GM18519 (cell line): Measurements from ENCODE around the gene HMG20A.

Experiments used
- ATAC-seq: cut with Tn5 transposase; IDR thresholded peaks from one replicate; pipeline ENCODE4 v1.9.1; 2021; ENCODE audit warnings: mild to moderate bottlenecking, moderate library complexity; ENCODE audit not compliant: unreplicated experiment, low FRiP score

Gene HMG20A

DNA sequence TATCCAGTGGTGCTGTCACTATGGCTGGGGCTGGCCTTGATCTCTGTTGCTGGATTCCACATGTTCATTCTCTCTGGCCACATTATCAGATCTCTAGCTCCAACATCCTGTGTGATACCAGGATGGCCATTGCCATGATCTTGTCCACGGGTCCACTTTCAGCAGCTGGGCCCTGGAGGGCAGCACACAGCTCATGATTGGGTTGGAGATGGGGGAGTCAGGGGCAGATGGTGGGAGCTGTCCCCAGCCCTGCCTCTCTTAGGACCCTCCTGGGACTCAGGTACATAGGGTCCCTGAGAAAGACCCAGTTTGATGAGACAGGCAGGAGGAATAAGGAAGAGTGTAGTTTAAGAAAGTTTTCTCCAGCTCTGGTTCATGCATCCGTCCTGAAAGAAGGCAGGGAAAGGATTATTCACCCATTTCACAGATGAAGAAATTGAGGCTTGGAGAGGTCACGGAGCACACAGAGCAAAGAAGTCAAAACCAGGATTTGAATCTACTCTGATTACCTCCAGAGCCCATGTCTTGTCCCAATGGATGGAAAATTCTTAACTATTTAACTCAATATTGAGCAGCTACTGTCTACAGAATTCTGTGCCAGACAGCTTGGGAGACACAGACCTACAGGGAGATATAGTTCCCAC, 111.5 kb downstream of the HMG20A start:
- no peak for ATAC-seq

GRCh38 chr15:77532846-77533245, 112.2 kb downstream of the HMG20A start:
- ATAC-seq: no peak

DNA sequence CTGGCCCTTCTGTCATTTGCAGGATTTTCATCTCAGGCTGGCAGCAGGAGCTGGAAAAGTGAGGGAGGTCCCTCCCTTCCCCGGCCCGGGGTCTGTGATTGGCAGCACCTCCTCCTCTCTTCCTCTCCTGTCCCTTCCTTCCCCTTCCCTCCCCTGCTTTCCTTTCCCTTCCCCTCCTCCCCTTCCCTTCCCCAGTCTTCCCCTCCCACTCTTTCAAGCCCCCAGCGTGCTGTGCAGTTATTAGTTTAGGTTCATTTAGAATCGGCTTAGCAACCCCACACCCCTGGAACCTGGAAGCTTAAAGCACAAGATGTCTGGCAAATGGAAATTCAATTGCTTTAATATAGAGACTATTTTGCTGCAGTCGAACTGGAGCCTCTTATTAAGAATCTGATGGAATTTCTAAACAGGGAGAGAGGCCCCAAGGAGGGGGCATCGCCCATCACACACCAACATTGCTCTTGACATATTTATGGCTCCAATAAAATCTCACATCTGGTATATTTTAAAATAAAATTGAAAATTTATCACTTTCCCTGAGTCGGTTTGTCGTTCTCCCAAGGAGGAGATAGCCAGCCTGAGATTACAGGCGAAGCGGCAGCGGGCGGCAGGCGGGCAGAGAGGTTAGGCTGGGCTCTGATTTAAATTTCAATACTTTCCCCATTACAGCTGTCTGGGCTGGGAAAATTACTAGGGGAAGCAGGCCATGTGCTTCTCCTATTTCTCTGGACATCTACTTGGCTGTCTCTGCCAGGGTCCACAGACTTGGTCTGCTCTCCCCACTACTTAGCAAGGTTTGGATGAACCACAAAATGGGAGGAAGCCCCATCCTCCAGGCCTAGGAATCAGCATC, 113.1 kb downstream of the HMG20A start:
- no peak for ATAC-seq
